WTC11 (cell line): ENCODE data around the gene DOK1. TPM values are rescaled to one million over a fixed set of nuclear protein-coding genes. Genes with fewer than 3 reads are reported as not detected.

ENCODE experiments used
- ATAC-seq: fragments of 200-7000 bp; cut with Tn5 transposase; 2 replicates; pipeline ENCODE4 v1.10.0; 2021; ENCODE audit warnings: mild to moderate bottlenecking, moderate library complexity
- CTCF ChIA-PET: fragments of 300-600 bp; sonication (Branson Sonifier 250); formaldehyde crosslinking; loops from one replicate; lab custom pipeline; 2021; ENCODE audit warnings: antibody characterized with exemption; lab: Charles Lee
- POLR2A ChIA-PET: fragments of 350-600 bp; sonication (Branson Sonifier 250); formaldehyde crosslinking; loops from one replicate; lab custom pipeline; 2021; ENCODE audit warnings: antibody characterized with exemption; lab: Charles Lee
- DNase-seq: peaks from one replicate; pipeline ENCODE4 v3.0.0; 2021; ENCODE audit warnings: low spot score
- H3K27ac Mint-ChIP-seq: 2 replicates; pipeline ENCODE4 v1.8.0; 2021; ENCODE audit warnings: mixed read lengths
- H3K27me3 Mint-ChIP-seq: 2 replicates; pipeline ENCODE4 v1.8.0; 2021; ENCODE audit warnings: low read depth, mild to moderate bottlenecking, moderate library complexity, mixed read lengths
- H3K36me3 Mint-ChIP-seq: 2 replicates; pipeline ENCODE4 v1.8.0; 2021; ENCODE audit warnings: mixed read lengths
- H3K4me1 Mint-ChIP-seq: 2 replicates; pipeline ENCODE4 v1.8.0; 2022; ENCODE audit warnings: mixed read lengths
- H3K4me3 Mint-ChIP-seq: 2 replicates; pipeline ENCODE4 v1.8.0; 2021; ENCODE audit warnings: mild to moderate bottlenecking, moderate library complexity, mixed read lengths
- H3K9me3 Mint-ChIP-seq: 2 replicates; pipeline ENCODE4 v1.8.0; 2021; ENCODE audit warnings: mixed read lengths
- ARID4B ChIP-seq: sonication (generic); formaldehyde crosslinking; IDR thresholded peaks from 2 replicates; pipeline ENCODE4 v1.8.0; 2023; ENCODE audit warnings: missing genetic modification reagents, mild to moderate bottlenecking, borderline replicate concordance
- ATF1 ChIP-seq: sonication (generic); formaldehyde crosslinking; IDR thresholded peaks from 2 replicates; pipeline ENCODE4 v1.8.1; 2023; ENCODE audit warnings: mild to moderate bottlenecking, moderate library complexity, missing genetic modification reagents
- ATF2 ChIP-seq: sonication (generic); formaldehyde crosslinking; IDR thresholded peaks from 2 replicates; pipeline ENCODE4 v1.8.1; 2022; ENCODE audit warnings: low read depth, missing genetic modification reagents, borderline replicate concordance
- CBFB ChIP-seq: sonication (generic); formaldehyde crosslinking; IDR thresholded peaks from 2 replicates; pipeline ENCODE4 v1.8.1; 2022; ENCODE audit warnings: mild to moderate bottlenecking, low read depth, missing genetic modification reagents
- CREM ChIP-seq: sonication (generic); formaldehyde crosslinking; IDR thresholded peaks from 2 replicates; pipeline ENCODE4 v1.8.1; 2022; ENCODE audit warnings: mild to moderate bottlenecking, missing genetic modification reagents, moderate library complexity
- EMX1 ChIP-seq: fragments of 250-450 bp; sonication (Bioruptor Pico); IDR thresholded peaks from 2 replicates; pipeline ENCODE4 v1.8.0; 2021; ENCODE audit warnings: mild to moderate bottlenecking
- FOXJ3 ChIP-seq: sonication (generic); formaldehyde crosslinking; IDR thresholded peaks from 2 replicates; pipeline ENCODE4 v1.9.0; 2021; ENCODE audit warnings: missing genetic modification reagents, mild to moderate bottlenecking, borderline replicate concordance
- JUN ChIP-seq: sonication (generic); formaldehyde crosslinking; IDR thresholded peaks from 2 replicates; pipeline ENCODE4 v1.8.0; 2023; ENCODE audit warnings: mild to moderate bottlenecking, missing genetic modification reagents
- MYBL2 ChIP-seq: sonication (generic); formaldehyde crosslinking; IDR thresholded peaks from 2 replicates; pipeline ENCODE4 v1.8.1; 2023; ENCODE audit warnings: mild to moderate bottlenecking, moderate library complexity, missing genetic modification reagents
- OVOL2 ChIP-seq: fragments of 250-450 bp; sonication (Bioruptor Pico); IDR thresholded peaks from 2 replicates; pipeline ENCODE4 v1.9.0; 2021; ENCODE audit warnings: mild to moderate bottlenecking, borderline replicate concordance
- PRRX2 ChIP-seq: fragments of 250-450 bp; sonication (Bioruptor Pico); IDR thresholded peaks from 2 replicates; pipeline ENCODE4 v1.8.0; 2021; ENCODE audit warnings: mild to moderate bottlenecking
- SMAD3 ChIP-seq: sonication (generic); formaldehyde crosslinking; IDR thresholded peaks from 2 replicates; pipeline ENCODE4 v1.8.0; 2022; ENCODE audit warnings: missing genetic modification reagents, mild to moderate bottlenecking, borderline replicate concordance
- TEAD1 ChIP-seq: sonication (generic); formaldehyde crosslinking; IDR thresholded peaks from 2 replicates; pipeline ENCODE4 v1.8.0; 2022; ENCODE audit warnings: mild to moderate bottlenecking, missing genetic modification reagents
- ZBTB21 ChIP-seq: sonication (generic); formaldehyde crosslinking; IDR thresholded peaks from 2 replicates; pipeline ENCODE4 v1.8.1; 2023; ENCODE audit warnings: mild to moderate bottlenecking, missing genetic modification reagents, borderline replicate concordance
- ZBTB43 ChIP-seq: sonication (generic); formaldehyde crosslinking; IDR thresholded peaks from 2 replicates; pipeline ENCODE4 v1.8.1; 2023; ENCODE audit warnings: mild to moderate bottlenecking, missing genetic modification reagents
- ZNF396 ChIP-seq: fragments of 250-450 bp; sonication (Bioruptor Pico); IDR thresholded peaks from 2 replicates; pipeline ENCODE4 v1.8.0; 2021; ENCODE audit warnings: mild to moderate bottlenecking, moderate library complexity, borderline replicate concordance
- ZNF416 ChIP-seq: fragments of 250-450 bp; sonication (Bioruptor Pico); IDR thresholded peaks from 2 replicates; pipeline ENCODE4 v1.9.0; 2021; ENCODE audit warnings: mild to moderate bottlenecking, inconsistent platforms
- total RNA-seq: library from RNA; stranded (reverse); gene quantifications from 3 replicates; pipeline ENCODE4 v1.2.3, GENCODE V29; 2021
- TF ChIP-seq, protein P1 (sequence below): sonication (generic); formaldehyde crosslinking; IDR thresholded peaks from 2 replicates; pipeline ENCODE4 v1.8.1; 2022; ENCODE audit warnings: missing genetic modification reagents, borderline replicate concordance
- TF ChIP-seq, protein P2 (sequence below): fragments of 250-450 bp; sonication (Bioruptor Pico); IDR thresholded peaks from 2 replicates; pipeline ENCODE4 v1.8.0; 2021; ENCODE audit warnings: mild to moderate bottlenecking
- TF ChIP-seq, protein P3 (sequence below): sonication (generic); formaldehyde crosslinking; conservative IDR thresholded peaks from 2 replicates; pipeline ENCODE4 v1.8.1; 2023; ENCODE audit warnings: mild to moderate bottlenecking, low read depth, missing genetic modification reagents, moderate library complexity
- TF ChIP-seq, protein P4 (sequence below): sonication (generic); formaldehyde crosslinking; conservative IDR thresholded peaks from 2 replicates; pipeline ENCODE4 v1.8.1; 2022; ENCODE audit warnings: mild to moderate bottlenecking, missing genetic modification reagents

Gene DOK1
- total RNA-seq, 1 experiment from 2014 or later = 15.9 TPM

GRCh38 chr2:74556831-74557370, 2.4 kb downstream of the DOK1 start (continued):
- TF ChIP-seq, protein P1, sequence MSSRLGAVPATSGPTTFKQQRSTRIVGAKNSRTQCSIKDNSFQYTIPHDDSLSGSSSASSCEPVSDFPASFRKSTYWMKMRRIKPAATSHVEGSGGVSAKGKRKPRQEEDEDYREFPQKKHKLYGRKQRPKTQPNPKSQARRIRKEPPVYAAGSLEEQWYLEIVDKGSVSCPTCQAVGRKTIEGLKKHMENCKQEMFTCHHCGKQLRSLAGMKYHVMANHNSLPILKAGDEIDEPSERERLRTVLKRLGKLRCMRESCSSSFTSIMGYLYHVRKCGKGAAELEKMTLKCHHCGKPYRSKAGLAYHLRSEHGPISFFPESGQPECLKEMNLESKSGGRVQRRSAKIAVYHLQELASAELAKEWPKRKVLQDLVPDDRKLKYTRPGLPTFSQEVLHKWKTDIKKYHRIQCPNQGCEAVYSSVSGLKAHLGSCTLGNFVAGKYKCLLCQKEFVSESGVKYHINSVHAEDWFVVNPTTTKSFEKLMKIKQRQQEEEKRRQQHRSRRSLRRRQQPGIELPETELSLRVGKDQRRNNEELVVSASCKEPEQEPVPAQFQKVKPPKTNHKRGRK (CRISPR knock-in tag) = no peak
- no peak for TF ChIP-seq JUN
- no peak for TF ChIP-seq ZNF396 (CRISPR knock-in tag)
- no peak for TF ChIP-seq CREM (CRISPR knock-in tag)

GRCh38 chr2:74558284-74559230, 4.0 kb downstream of the DOK1 start:
- H3K27ac Mint-ChIP-seq = no peak overlapping the region
- no peaks in the 10 kb centered on the region for H3K9me3 Mint-ChIP-seq
- H3K36me3 Mint-ChIP-seq = no peaks in the 10 kb centered on the region
- H3K27me3 Mint-ChIP-seq = peaks cover 66% of the 10 kb centered on the region
- POLR2A ChIA-PET = interaction anchor here (1.0 kb wide), 1 partner anchor 59 kb away, joined by 3 read pairs; the partner anchor contains the start of gene LBX2
- ATAC-seq (no peak), DNase-seq (no peak)
- TF ChIP-seq ZNF416 = no peak
- no peak for TF ChIP-seq EMX1 (CRISPR knock-in tag)
- TF ChIP-seq, protein P2, sequence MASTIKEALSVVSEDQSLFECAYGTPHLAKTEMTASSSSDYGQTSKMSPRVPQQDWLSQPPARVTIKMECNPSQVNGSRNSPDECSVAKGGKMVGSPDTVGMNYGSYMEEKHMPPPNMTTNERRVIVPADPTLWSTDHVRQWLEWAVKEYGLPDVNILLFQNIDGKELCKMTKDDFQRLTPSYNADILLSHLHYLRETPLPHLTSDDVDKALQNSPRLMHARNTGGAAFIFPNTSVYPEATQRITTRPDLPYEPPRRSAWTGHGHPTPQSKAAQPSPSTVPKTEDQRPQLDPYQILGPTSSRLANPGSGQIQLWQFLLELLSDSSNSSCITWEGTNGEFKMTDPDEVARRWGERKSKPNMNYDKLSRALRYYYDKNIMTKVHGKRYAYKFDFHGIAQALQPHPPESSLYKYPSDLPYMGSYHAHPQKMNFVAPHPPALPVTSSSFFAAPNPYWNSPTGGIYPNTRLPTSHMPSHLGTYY (CRISPR knock-in tag) = no peak
- no peak for TF ChIP-seq ZBTB43 (CRISPR knock-in tag)
- no peak for TF ChIP-seq ATF1 (CRISPR knock-in tag)
- TF ChIP-seq ATF2 = no peak
- TF ChIP-seq, protein P3, sequence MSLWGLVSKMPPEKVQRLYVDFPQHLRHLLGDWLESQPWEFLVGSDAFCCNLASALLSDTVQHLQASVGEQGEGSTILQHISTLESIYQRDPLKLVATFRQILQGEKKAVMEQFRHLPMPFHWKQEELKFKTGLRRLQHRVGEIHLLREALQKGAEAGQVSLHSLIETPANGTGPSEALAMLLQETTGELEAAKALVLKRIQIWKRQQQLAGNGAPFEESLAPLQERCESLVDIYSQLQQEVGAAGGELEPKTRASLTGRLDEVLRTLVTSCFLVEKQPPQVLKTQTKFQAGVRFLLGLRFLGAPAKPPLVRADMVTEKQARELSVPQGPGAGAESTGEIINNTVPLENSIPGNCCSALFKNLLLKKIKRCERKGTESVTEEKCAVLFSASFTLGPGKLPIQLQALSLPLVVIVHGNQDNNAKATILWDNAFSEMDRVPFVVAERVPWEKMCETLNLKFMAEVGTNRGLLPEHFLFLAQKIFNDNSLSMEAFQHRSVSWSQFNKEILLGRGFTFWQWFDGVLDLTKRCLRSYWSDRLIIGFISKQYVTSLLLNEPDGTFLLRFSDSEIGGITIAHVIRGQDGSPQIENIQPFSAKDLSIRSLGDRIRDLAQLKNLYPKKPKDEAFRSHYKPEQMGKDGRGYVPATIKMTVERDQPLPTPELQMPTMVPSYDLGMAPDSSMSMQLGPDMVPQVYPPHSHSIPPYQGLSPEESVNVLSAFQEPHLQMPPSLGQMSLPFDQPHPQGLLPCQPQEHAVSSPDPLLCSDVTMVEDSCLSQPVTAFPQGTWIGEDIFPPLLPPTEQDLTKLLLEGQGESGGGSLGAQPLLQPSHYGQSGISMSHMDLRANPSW (CRISPR knock-in tag) = no peak
- no peak for TF ChIP-seq MYBL2 (CRISPR knock-in tag)
- no peak for TF ChIP-seq FOXJ3 (CRISPR knock-in tag)
- TF ChIP-seq ZBTB21 = no peak
- TF ChIP-seq, protein P4, sequence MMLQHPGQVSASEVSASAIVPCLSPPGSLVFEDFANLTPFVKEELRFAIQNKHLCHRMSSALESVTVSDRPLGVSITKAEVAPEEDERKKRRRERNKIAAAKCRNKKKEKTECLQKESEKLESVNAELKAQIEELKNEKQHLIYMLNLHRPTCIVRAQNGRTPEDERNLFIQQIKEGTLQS (CRISPR knock-in tag) = no peak
- no peak for TF ChIP-seq TEAD1 (CRISPR knock-in tag)
- TF ChIP-seq JUN = no peak
- TF ChIP-seq SMAD3 (CRISPR knock-in tag) = no peak
- TF ChIP-seq PRRX2 (CRISPR knock-in tag) = no peak
- TF ChIP-seq ARID4B (CRISPR knock-in tag) = no peak
- TF ChIP-seq CBFB = no peak
- no peak for TF ChIP-seq OVOL2
- CTCF ChIA-PET = interaction anchor here (0.6 kb wide), 1 partner anchor 13 kb away, joined by 3 read pairs; no protein-coding TSS in a partner anchor
- H3K4me3 Mint-ChIP-seq = no peak overlapping the region
- peaks cover 15% of the 10 kb centered on the region for H3K4me1 Mint-ChIP-seq
